Caco-2 (cell line): Measurements from ENCODE around the gene DHRS11. TPM values are rescaled to one million over a fixed set of nuclear protein-coding genes. Genes with fewer than 3 reads are reported as not detected.

ENCODE experiments used
- BruUV-seq: library from RNA; stranded (reverse); fragments of 400-500 nt; replicated peaks from 2 replicates; lab custom pipeline; 2021; lab: Mats Ljungman, UMichigan
- CTCF ChIA-PET: fragments of 300-600 bp; sonication (Branson Sonifier 250); formaldehyde crosslinking; loops from one replicate; lab custom pipeline; 2022; ENCODE audit warnings: antibody characterized with exemption; lab: Charles Lee
- POLR2A ChIA-PET: fragments of 300-600 bp; sonication (Branson Sonifier 250); formaldehyde crosslinking; loops from one replicate; lab custom pipeline; 2022; ENCODE audit warnings: antibody characterized with exemption; lab: Charles Lee
- DNase-seq, 2 experiments: peaks; one replicate each; pipeline versions ENCODE4 v3.0.0 to v3.0.0-alpha.2; 2020 to 2022
- H3K27me3 ChIP-seq: replicated peaks from 2 replicates; pipeline ENCODE4 v1.6.0; 2011; ENCODE audit warnings: low read length; ENCODE audit not compliant: control insufficient read depth, insufficient read depth
- H3K36me3 ChIP-seq: 2 replicates; pipeline ENCODE4 v1.5.1; 2011; ENCODE audit warnings: low read length; ENCODE audit not compliant: control insufficient read depth, insufficient read depth
- H3K4me1 ChIP-seq: fragments of 250-450 bp; sonication (Bioruptor Pico); 2 replicates; pipeline ENCODE4 v1.5.1; 2020; ENCODE audit warnings: mild to moderate bottlenecking
- H3K4me3 ChIP-seq: 2 replicates; pipeline ENCODE4 v1.5.1; 2011; ENCODE audit warnings: low read depth, mild to moderate bottlenecking, control low read depth, low read length
- H3K9me3 ChIP-seq: fragments of 250-450 bp; sonication (Bioruptor Pico); 2 replicates; pipeline ENCODE4 v1.5.1; 2020; ENCODE audit warnings: mild to moderate bottlenecking, moderate library complexity
- H3K27ac Mint-ChIP-seq: one replicate; pipeline ENCODE4 v1.8.0; 2022; ENCODE audit warnings: mixed read lengths; ENCODE audit not compliant: unreplicated experiment
- H3K27me3 Mint-ChIP-seq: one replicate; pipeline ENCODE4 v1.8.0; 2022; ENCODE audit warnings: mixed read lengths; ENCODE audit not compliant: insufficient read depth, unreplicated experiment
- H3K36me3 Mint-ChIP-seq: one replicate; pipeline ENCODE4 v1.8.0; 2022; ENCODE audit warnings: mild to moderate bottlenecking, mixed read lengths; ENCODE audit not compliant: insufficient read depth, unreplicated experiment
- H3K4me1 Mint-ChIP-seq: one replicate; pipeline ENCODE4 v1.8.0; 2022; ENCODE audit warnings: low read depth, mixed read lengths; ENCODE audit not compliant: unreplicated experiment
- H3K4me3 Mint-ChIP-seq: one replicate; pipeline ENCODE4 v1.8.0; 2022; ENCODE audit warnings: mild to moderate bottlenecking, moderate library complexity, mixed read lengths; ENCODE audit not compliant: unreplicated experiment
- H3K9me3 Mint-ChIP-seq: one replicate; pipeline ENCODE4 v1.8.0; 2022; ENCODE audit warnings: mixed read lengths; ENCODE audit not compliant: unreplicated experiment
- intact Hi-C: fragments of 100-400 bp; cut with micrococcal nuclease; formaldehyde crosslinking; loops from one replicate; pipeline ENCODE4 v1.10.0; 2022; ENCODE audit not compliant: unreplicated experiment
- total RNA-seq: library from RNA; stranded (reverse); gene quantifications from 2 replicates; pipeline ENCODE4 v1.2.3, GENCODE V29; 2022
- TF ChIP-seq, protein P1 (sequence below), 2 experiments: fragments of 200-600 bp in 1 of 2; IDR thresholded peaks; 1 replicate in 1 of 2; 2 replicates in 1 of 2; pipeline versions ENCODE4 v1.5.1 to v1.8.0; 2011 to 2022; ENCODE audit warnings: antibody characterized with exemption in 1 of 2, control low read depth in 1 of 2, inconsistent platforms in 1 of 2, low read depth in 1 of 2, low read length in 1 of 2, mild to moderate bottlenecking in 1 of 2, moderate library complexity in 1 of 2; ENCODE audit not compliant: insufficient read depth in 1 of 2, severe bottlenecking in 1 of 2, unreplicated experiment in 1 of 2

DHRS11 gene
- total RNA-seq, 1 experiment from 2014 or later, result 44.7 TPM

DNA sequence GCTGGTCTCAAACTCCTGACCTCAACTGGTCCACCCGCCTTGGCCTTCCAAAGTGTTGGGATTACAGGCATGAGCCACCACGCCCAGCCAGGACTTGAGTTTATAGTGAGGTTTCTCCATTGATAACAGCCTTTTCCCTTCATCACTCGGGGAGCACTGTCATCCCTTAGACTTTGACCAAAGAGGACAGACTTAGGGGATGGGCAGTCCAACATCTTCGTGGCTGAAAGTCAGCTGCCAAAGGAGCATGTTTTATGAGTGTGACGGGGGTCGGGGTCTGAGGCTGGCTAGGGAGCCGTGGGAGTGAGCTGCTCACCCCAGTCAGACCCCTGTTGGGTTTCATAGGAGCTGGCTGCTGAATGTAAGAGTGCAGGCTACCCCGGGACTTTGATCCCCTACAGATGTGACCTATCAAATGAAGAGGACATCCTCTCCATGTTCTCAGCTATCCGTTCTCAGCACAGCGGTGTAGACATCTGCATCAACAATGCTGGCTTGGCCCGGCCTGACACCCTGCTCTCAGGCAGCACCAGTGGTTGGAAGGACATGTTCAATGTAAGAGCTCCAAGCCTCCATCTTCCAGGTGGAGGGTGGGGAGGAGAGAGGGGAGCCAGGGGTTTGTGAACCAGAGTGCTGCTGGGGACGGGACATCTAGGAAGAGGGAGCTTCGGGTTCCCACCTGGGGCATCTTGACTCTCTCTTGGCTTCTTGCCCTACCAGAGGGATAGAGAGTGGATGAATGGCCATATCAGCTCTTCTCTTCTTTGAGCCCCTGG lies 3.1 kb downstream of the DHRS11 start:
- TF ChIP-seq, protein P1, sequence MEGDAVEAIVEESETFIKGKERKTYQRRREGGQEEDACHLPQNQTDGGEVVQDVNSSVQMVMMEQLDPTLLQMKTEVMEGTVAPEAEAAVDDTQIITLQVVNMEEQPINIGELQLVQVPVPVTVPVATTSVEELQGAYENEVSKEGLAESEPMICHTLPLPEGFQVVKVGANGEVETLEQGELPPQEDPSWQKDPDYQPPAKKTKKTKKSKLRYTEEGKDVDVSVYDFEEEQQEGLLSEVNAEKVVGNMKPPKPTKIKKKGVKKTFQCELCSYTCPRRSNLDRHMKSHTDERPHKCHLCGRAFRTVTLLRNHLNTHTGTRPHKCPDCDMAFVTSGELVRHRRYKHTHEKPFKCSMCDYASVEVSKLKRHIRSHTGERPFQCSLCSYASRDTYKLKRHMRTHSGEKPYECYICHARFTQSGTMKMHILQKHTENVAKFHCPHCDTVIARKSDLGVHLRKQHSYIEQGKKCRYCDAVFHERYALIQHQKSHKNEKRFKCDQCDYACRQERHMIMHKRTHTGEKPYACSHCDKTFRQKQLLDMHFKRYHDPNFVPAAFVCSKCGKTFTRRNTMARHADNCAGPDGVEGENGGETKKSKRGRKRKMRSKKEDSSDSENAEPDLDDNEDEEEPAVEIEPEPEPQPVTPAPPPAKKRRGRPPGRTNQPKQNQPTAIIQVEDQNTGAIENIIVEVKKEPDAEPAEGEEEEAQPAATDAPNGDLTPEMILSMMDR (IDR thresholded peaks at IDR 0.05; ENCODE audit: insufficient read depth in 1 of 2, low read depth in 1 of 2, low read length in 1 of 2, severe bottlenecking in 1 of 2, unreplicated experiment in 1 of 2), result no peak
- Mint-ChIP-seq H3K36me3 (peaks cover 53% of the 10 kb centered on the region), H3K27ac (no peak overlapping the region), H3K27me3 (no peaks in the 10 kb centered on the region), H3K4me1 (peaks cover 35% of the 10 kb centered on the region), H3K4me3 (no peak overlapping the region), H3K9me3 (no peaks in the 10 kb centered on the region)
- Histone ChIP-seq H3K4me1 (peaks cover 30% of the 10 kb centered on the region), H3K9me3 (no peaks in the 10 kb centered on the region), H3K36me3 (peaks cover 10% of the 10 kb centered on the region), H3K27me3 (no peaks in the 10 kb centered on the region), H3K4me3 (no peak overlapping the region)
- intact Hi-C loops, result loop anchor here (5.0 kb wide), 1 partner anchor 48 kb away; no protein-coding TSS in a partner anchor
- CTCF ChIA-PET, result interaction anchor here (0.6 to 0.7 kb wide), 2 partner anchors 8 to 44 kb away, joined by 3 to 10 read pairs; no protein-coding TSS in a partner anchor
- POLR2A ChIA-PET, result no interaction called here
- no peak for DNase-seq
- no TSS peak for BruUV-seq

DNA sequence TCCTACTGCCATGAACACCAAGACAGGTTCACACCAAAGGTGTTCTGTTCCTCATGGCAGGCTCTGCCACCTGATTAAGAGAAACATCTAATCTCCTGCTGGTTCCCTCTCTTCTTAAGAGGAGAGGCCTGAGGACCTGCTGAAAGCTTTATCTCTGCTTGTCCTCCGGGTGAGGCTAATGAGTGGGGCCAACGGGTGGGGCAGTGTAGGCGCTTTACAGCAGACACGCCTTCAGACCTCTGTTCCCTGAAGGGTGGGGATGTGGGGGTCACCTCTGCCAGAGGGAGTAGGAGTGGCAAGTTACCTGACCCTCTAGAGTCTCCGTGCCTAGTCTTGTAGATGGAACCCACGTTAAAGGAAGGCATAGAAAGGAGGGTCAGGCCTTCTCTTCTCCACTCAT lies 5.5 kb downstream of the DHRS11 start:
- DNase-seq, result no peak
- intact Hi-C loops, result no loop called here
- BruUV-seq, result no TSS peak
- no peak overlapping the region for H3K4me3 ChIP-seq
- POLR2A ChIA-PET, result no interaction called here
- H3K9me3 Mint-ChIP-seq, result no peaks in the 10 kb centered on the region
- TF ChIP-seq, protein P1 (IDR thresholded peaks at IDR 0.05; ENCODE audit: insufficient read depth in 1 of 2, low read depth in 1 of 2, low read length in 1 of 2, severe bottlenecking in 1 of 2, unreplicated experiment in 1 of 2), result no peak
- no peaks in the 10 kb centered on the region for H3K27me3 Mint-ChIP-seq
- CTCF ChIA-PET, result no interaction called here
- peaks cover 36% of the 10 kb centered on the region for H3K4me1 Mint-ChIP-seq
- peak overlapping the region; percentile 8 for H3K27ac Mint-ChIP-seq
- peaks cover 54% of the 10 kb centered on the region for H3K36me3 Mint-ChIP-seq
- peak overlapping the region; percentile 12 for H3K4me3 Mint-ChIP-seq
- no peaks in the 10 kb centered on the region for H3K27me3 ChIP-seq
- peaks cover 10% of the 10 kb centered on the region for H3K36me3 ChIP-seq
- H3K9me3 ChIP-seq, result no peaks in the 10 kb centered on the region
- H3K4me1 ChIP-seq, result peaks cover 31% of the 10 kb centered on the region

DNA sequence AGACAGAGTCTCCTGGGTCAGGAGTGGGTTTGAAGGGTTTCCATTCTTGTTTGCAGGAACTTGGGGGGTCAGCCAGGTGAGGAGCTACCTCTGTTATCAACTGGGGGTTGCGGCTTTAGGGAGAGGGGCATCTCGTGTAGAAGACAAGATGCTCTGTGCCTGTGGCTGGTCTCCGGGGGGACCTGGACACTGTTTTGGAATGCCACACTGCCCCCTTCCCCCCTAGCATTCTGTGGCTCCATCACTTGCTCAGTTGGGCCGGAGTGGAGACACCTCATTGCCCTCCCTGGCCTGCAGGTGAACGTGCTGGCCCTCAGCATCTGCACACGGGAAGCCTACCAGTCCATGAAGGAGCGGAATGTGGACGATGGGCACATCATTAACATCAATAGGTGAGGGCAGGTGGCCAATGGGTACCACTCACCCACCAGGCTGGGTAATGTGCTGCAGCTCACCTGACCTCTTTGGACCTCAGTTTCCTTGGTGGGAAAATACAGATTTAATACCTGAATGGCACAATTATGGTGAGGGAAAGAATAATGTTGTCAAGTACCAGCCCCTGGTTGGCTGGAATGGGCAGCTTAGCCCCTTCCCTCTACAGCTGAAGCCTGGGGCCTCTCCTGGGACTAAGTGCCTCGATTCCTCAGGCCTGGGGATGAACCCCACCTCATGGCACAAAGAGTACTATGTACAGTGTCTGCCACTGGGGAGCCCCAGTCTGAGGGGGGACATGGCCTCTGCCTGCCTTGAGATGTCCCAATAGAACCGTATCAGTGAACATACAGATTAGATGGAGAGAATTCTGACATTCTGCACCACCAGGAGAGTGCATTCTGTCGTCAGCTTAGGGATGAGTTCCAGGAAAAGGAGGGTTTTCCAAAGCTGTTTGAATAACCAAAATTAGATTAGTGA lies 6.4 kb downstream of the DHRS11 start:
- Histone ChIP-seq H3K4me1 (peaks cover 26% of the 10 kb centered on the region), H3K27me3 (no peaks in the 10 kb centered on the region), H3K4me3 (no peak overlapping the region), H3K36me3 (peaks cover 10% of the 10 kb centered on the region), H3K9me3 (no peaks in the 10 kb centered on the region)
- Mint-ChIP-seq H3K27me3 (no peaks in the 10 kb centered on the region), H3K27ac (peak overlapping the region; percentile 8), H3K9me3 (no peaks in the 10 kb centered on the region), H3K36me3 (peaks cover 49% of the 10 kb centered on the region), H3K4me3 (no peak overlapping the region), H3K4me1 (peaks cover 31% of the 10 kb centered on the region)
- DNase-seq, result no peak
- ChIA-PET POLR2A (no interaction called here), CTCF (no interaction called here)
- TF ChIP-seq, protein P1 (IDR thresholded peaks at IDR 0.05; ENCODE audit: insufficient read depth in 1 of 2, low read depth in 1 of 2, low read length in 1 of 2, severe bottlenecking in 1 of 2, unreplicated experiment in 1 of 2), result no peak
- intact Hi-C loops, result no loop called here
- BruUV-seq, result no TSS peak
